DOHH2 (cell line): Measurements from ENCODE around the gene SCYL3.
"Not testable (repeated sequence)": the region's sequence is repeated elsewhere in the genome, so short reads cannot be mapped to it uniquely, and the experiment has no call there.

Experiments
- H3F3A ChIP-seq: fragments of 200-600 bp; sonication (generic), shearing (Covaris generic); 2 replicates; pipeline ENCODE4 v1.6.0; 2016; ENCODE audit warnings: antibody characterized with exemption, mild to moderate bottlenecking; ENCODE audit not compliant: control insufficient read depth, insufficient read depth
- H3K27ac ChIP-seq: fragments of 200-600 bp; sonication (generic); 2 replicates; pipeline ENCODE4 v1.5.1; 2014; ENCODE audit warnings: low read depth, mild to moderate bottlenecking, low read length, moderate library complexity
- H3K27me3 ChIP-seq: fragments of 200-600 bp; sonication (generic); 2 replicates; pipeline ENCODE4 v1.6.1; 2014; ENCODE audit warnings: mild to moderate bottlenecking, low read length, mixed read lengths; ENCODE audit not compliant: control insufficient read depth
- H3K36me3 ChIP-seq: fragments of 200-600 bp; sonication (generic); 2 replicates; pipeline ENCODE4 v1.6.1; 2014; ENCODE audit warnings: mild to moderate bottlenecking, low read length, moderate library complexity, mixed read lengths; ENCODE audit not compliant: control insufficient read depth
- H3K4me1 ChIP-seq: fragments of 200-600 bp; sonication (generic); 2 replicates; pipeline ENCODE4 v1.6.1; 2014; ENCODE audit warnings: mild to moderate bottlenecking, low read length, mixed read lengths; ENCODE audit not compliant: control insufficient read depth
- H3K4me2 ChIP-seq: fragments of 200-600 bp; sonication (generic); 2 replicates; pipeline ENCODE4 v1.6.0; 2014; ENCODE audit warnings: mild to moderate bottlenecking, low read length, moderate library complexity
- H3K4me3 ChIP-seq: fragments of 200-600 bp; sonication (generic); 2 replicates; pipeline ENCODE4 v1.5.1; 2014; ENCODE audit warnings: mild to moderate bottlenecking, low read length, mixed read lengths
- H3K79me2 ChIP-seq: fragments of 200-600 bp; sonication (generic); 2 replicates; pipeline ENCODE4 v1.6.1; 2014; ENCODE audit warnings: mild to moderate bottlenecking, low read length, mixed read lengths; ENCODE audit not compliant: control insufficient read depth
- H3K9me2 ChIP-seq: fragments of 200-600 bp; sonication (generic); replicated peaks from 2 replicates; pipeline ENCODE4 v1.6.1; 2014; ENCODE audit warnings: mild to moderate bottlenecking, low read length, mixed read lengths; ENCODE audit not compliant: control insufficient read depth
- H3K9me3 ChIP-seq: fragments of 200-600 bp; sonication (generic); 2 replicates; pipeline ENCODE4 v1.6.1; 2014; ENCODE audit warnings: antibody characterized with exemption, low read length, mixed read lengths; ENCODE audit not compliant: control insufficient read depth, insufficient read depth
- H4K20me1 ChIP-seq: fragments of 200-600 bp; sonication (generic); 2 replicates; pipeline ENCODE4 v1.6.0; 2014; ENCODE audit warnings: low read depth, mild to moderate bottlenecking, antibody characterized with exemption, low read length, moderate library complexity; ENCODE audit not compliant: control insufficient read depth, insufficient read depth
- EZH2phosphoT487 ChIP-seq: fragments of 200-600 bp; sonication (generic); IDR thresholded peaks from 2 replicates; pipeline ENCODE4 v1.6.1; 2017; ENCODE audit warnings: borderline replicate concordance, mild to moderate bottlenecking, antibody characterized with exemption, low read length, moderate library complexity, mixed read lengths
- TF ChIP-seq, protein P1 (sequence below): fragments of 200-600 bp; sonication (generic); IDR thresholded peaks from one replicate; pipeline ENCODE4 v1.5.1; 2014; ENCODE audit warnings: antibody characterized with exemption, mild to moderate bottlenecking, low read depth, low read length; ENCODE audit not compliant: poor library complexity, severe bottlenecking

Gene SCYL3

DNA sequence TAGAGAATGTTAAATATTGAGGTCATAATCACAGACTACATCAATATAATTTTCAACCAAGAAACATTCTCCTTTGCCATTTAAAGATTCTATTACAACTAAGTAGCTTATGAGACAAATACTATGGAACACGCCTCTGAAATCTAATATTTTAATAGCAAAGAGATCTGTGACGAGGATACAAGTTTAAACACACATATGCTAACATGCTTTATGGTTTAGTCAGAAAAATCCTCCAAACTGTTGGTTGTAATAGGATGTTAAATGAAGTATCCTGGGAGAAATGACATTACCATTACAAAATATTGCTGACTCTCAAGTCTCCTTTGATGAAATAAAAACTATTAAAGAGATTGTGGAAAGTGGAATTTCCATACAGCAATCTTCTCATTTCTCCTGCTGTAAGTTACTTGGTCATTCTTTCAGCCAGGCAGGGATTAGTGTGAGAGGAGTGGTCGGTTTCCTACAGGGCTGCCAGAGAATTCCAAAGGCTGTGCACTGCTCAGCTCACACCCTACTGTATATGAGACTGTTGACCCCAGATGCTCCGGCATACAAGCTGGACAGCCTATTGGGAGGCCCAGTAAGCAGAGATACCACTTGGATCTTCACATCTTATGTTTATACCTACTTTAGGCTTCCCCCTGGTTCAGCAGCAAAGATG, 26.6 kb downstream of the SCYL3 start:
- Histone ChIP-seq H3K79me2 (no peaks in the 10 kb centered on the region), H4K20me1 (no peaks in the 10 kb centered on the region), H3K4me3 (no peak overlapping the region), H3F3A (no peaks in the 10 kb centered on the region), H3K4me2 (no peak overlapping the region), H3K27ac (no peak overlapping the region), H3K27me3 (no peaks in the 10 kb centered on the region), H3K9me2 (no peaks in the 10 kb centered on the region), H3K4me1 (no peaks in the 10 kb centered on the region), H3K9me3 (peaks cover 2% of the 10 kb centered on the region; the same call in 1 of the 2 replicates), H3K36me3 (peaks cover 76% of the 10 kb centered on the region)
- TF ChIP-seq, protein P1, sequence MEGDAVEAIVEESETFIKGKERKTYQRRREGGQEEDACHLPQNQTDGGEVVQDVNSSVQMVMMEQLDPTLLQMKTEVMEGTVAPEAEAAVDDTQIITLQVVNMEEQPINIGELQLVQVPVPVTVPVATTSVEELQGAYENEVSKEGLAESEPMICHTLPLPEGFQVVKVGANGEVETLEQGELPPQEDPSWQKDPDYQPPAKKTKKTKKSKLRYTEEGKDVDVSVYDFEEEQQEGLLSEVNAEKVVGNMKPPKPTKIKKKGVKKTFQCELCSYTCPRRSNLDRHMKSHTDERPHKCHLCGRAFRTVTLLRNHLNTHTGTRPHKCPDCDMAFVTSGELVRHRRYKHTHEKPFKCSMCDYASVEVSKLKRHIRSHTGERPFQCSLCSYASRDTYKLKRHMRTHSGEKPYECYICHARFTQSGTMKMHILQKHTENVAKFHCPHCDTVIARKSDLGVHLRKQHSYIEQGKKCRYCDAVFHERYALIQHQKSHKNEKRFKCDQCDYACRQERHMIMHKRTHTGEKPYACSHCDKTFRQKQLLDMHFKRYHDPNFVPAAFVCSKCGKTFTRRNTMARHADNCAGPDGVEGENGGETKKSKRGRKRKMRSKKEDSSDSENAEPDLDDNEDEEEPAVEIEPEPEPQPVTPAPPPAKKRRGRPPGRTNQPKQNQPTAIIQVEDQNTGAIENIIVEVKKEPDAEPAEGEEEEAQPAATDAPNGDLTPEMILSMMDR, result no peak
- TF ChIP-seq EZH2phosphoT487, result no peak

DNA sequence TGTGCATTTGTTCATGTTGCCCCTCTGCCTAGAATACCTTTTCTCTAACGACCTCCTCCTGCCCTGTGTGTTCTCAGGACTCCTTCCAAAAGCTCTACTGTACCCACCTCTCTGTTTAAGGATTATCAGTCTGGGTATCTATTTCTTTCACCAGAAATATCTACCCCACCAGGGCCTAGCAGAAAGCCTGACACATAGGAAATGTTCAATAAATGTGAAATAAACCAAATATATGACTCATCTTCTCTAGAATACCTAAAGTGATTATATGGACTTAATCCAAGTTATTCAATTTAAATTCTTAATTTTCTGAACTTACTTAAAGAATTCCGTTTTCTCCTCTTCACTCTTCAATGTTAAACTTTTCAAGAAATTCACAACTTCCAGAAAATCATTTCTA, 27.1 kb downstream of the SCYL3 start:
- Histone ChIP-seq H3K79me2 (no peaks in the 10 kb centered on the region), H3K4me2 (no peak overlapping the region), H4K20me1 (no peaks in the 10 kb centered on the region), H3K27ac (no peak overlapping the region), H3K9me3 (no peaks in the 10 kb centered on the region), H3K4me1 (no peaks in the 10 kb centered on the region), H3F3A (no peaks in the 10 kb centered on the region), H3K4me3 (no peak overlapping the region), H3K9me2 (no peaks in the 10 kb centered on the region), H3K27me3 (no peaks in the 10 kb centered on the region), H3K36me3 (peaks cover 76% of the 10 kb centered on the region)
- TF ChIP-seq, protein P1, result no peak
- no peak for TF ChIP-seq EZH2phosphoT487

DNA sequence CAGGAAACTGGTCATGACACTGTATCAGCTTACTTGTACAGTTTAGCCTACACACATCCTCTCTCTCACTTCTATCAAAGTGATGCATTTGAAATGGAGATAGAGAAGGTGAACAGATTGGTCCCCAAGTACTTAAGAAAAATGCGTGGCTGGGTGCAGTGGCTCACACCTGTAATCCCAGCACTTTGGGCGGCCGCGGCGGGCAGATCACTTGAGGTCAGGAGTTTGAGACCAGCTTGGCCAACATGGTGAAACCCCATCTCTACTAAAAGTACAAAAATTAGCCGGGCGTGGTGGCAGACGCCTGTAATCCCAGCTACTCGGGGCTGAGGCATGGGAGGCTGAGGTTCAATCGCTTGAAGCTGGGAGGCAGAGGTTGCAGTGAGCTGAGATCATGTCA, 29.2 kb downstream of the SCYL3 start:
- H4K20me1 ChIP-seq, H3K27ac ChIP-seq, H3K27me3 ChIP-seq, H3K9me3 ChIP-seq, H3K9me2 ChIP-seq, H3K4me1 ChIP-seq, H3K4me2 ChIP-seq, H3K4me3 ChIP-seq, H3F3A ChIP-seq, H3K79me2 ChIP-seq: not testable (repeated sequence)
- peaks cover 76% of the 10 kb centered on the region for H3K36me3 ChIP-seq

DNA sequence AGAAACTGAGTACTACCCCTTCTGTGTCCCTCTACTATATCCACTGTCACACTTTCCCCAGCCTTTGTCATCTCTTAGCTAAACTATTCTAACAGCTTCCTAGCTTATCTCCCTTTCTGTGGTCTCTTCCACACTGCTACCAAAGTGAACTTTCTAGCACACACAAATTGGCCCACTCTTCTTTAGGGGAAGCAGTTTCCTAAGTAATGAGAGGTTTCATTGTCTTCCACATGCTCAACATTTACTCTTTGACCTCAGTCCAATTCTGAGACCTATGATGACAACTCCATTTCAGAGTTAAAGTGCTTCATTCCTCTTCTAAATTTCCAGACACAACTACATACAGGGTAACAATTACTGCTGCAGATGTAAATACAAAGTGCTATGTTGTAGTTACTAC, 32.9 kb downstream of the SCYL3 start:
- Histone ChIP-seq H3K9me3 (no peaks in the 10 kb centered on the region), H3K4me2 (no peak overlapping the region), H3K4me3 (no peak overlapping the region), H3K4me1 (no peaks in the 10 kb centered on the region), H4K20me1 (no peaks in the 10 kb centered on the region), H3K79me2 (no peaks in the 10 kb centered on the region), H3F3A (no peaks in the 10 kb centered on the region), H3K27ac (no peak overlapping the region), H3K27me3 (no peaks in the 10 kb centered on the region), H3K36me3 (peaks cover 78% of the 10 kb centered on the region), H3K9me2 (no peaks in the 10 kb centered on the region)
- TF ChIP-seq EZH2phosphoT487, result no peak
- TF ChIP-seq, protein P1, result no peak
